Measurements from ENCODE around the gene MRPL17.

Gene MRPL17

GRCh38 chr11:6658647-6659046 is 24.5 kb downstream of the MRPL17 start:
- TF ChIP-seq, protein P1, sequence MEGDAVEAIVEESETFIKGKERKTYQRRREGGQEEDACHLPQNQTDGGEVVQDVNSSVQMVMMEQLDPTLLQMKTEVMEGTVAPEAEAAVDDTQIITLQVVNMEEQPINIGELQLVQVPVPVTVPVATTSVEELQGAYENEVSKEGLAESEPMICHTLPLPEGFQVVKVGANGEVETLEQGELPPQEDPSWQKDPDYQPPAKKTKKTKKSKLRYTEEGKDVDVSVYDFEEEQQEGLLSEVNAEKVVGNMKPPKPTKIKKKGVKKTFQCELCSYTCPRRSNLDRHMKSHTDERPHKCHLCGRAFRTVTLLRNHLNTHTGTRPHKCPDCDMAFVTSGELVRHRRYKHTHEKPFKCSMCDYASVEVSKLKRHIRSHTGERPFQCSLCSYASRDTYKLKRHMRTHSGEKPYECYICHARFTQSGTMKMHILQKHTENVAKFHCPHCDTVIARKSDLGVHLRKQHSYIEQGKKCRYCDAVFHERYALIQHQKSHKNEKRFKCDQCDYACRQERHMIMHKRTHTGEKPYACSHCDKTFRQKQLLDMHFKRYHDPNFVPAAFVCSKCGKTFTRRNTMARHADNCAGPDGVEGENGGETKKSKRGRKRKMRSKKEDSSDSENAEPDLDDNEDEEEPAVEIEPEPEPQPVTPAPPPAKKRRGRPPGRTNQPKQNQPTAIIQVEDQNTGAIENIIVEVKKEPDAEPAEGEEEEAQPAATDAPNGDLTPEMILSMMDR (IDR thresholded peaks at IDR 0.05; ENCODE audit: unreplicated experiment in 3 of 3) = no peak
- Mint-ChIP-seq H3K4me3 (no peak overlapping the region), H3K4me1 (peaks cover 18% of the 10 kb centered on the region), H3K27ac (no peak overlapping the region), H3K27me3 (ENCODE audit: low read depth) (peaks cover 9% of the 10 kb centered on the region), H3K9me3 (no peaks in the 10 kb centered on the region), H3K36me3 (ENCODE audit: low read depth) (no peaks in the 10 kb centered on the region)

DNA sequence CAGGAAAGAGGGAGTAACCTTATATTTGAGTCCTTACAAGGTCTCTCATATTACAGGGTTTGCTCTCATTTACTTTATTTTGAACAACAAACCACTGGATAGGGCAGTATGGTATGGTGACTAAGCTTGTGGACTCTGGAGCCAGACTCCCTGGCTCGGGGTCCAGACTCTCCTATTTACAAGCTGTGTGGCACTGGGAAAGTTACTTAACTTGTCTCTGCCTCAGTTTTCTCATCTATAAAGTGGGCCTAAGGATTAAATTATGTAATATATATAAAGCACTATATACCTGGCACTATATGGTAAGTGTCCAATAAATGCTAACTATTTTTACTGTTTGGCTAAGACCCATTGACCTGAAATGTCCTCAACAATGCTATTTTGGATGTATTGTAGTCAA is 25.8 kb downstream of the MRPL17 start:
- no peaks in the 10 kb centered on the region for H3K9me3 Mint-ChIP-seq
- no peaks in the 10 kb centered on the region for H3K36me3 Mint-ChIP-seq (ENCODE audit: low read depth)
- H3K27me3 Mint-ChIP-seq (ENCODE audit: low read depth) = peaks cover 4% of the 10 kb centered on the region
- TF ChIP-seq, protein P1 (IDR thresholded peaks at IDR 0.05; ENCODE audit: unreplicated experiment in 3 of 3) = no peak
- peaks cover 10% of the 10 kb centered on the region for H3K4me1 Mint-ChIP-seq
- peak overlapping the region; percentile 60 to 89 (median 85) for H3K27ac Mint-ChIP-seq
- H3K4me3 Mint-ChIP-seq = peak overlapping the region; percentile 88 to 91 (median 90)

- Mint-ChIP-seq H3K27me3 (ENCODE audit: low read depth) (peaks cover 4% of the 10 kb centered on the region), H3K4me1 (peaks cover 10% of the 10 kb centered on the region), H3K4me3 (peak overlapping the region; percentile 88 to 91 (median 90)), H3K9me3 (no peaks in the 10 kb centered on the region), H3K36me3 (ENCODE audit: low read depth) (no peaks in the 10 kb centered on the region), H3K27ac (peak overlapping the region; percentile 60 to 89 (median 85))
- TF ChIP-seq, protein P1 (IDR thresholded peaks at IDR 0.05; ENCODE audit: unreplicated experiment in 3 of 3) = no peak
These were observed 26.2 kb downstream of the MRPL17 start for GRCh38 chr11:6656936-6657335.

DNA sequence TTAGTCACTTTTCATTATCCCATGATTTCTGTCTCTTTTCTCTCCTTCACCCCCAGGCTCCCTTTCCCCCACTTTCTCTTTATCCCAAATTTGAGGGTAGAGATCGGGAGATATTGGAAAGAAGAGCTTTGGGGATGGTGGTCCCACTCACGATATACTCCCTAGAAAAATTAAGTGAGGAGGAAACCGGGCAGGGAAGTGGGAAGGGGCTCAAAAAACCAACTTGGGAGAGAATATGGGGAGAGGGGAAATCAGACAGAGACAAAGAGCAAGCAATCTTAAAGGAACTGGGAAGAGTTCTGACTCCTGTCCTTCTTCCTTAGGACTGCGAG is 26.6 kb downstream of the MRPL17 start:
- H3K4me1 Mint-ChIP-seq = peaks cover 10% of the 10 kb centered on the region
- peak overlapping the region; percentile 60 to 89 (median 85) for H3K27ac Mint-ChIP-seq
- no peaks in the 10 kb centered on the region for H3K36me3 Mint-ChIP-seq (ENCODE audit: low read depth)
- H3K9me3 Mint-ChIP-seq = no peaks in the 10 kb centered on the region
- TF ChIP-seq, protein P1 (IDR thresholded peaks at IDR 0.05; ENCODE audit: unreplicated experiment in 3 of 3) = no peak
- peak overlapping the region; percentile 88 to 91 (median 90) for H3K4me3 Mint-ChIP-seq
- H3K27me3 Mint-ChIP-seq (ENCODE audit: low read depth) = peaks cover 4% of the 10 kb centered on the region

- Mint-ChIP-seq H3K27ac (peak within 1 kb of the TSS; percentile 60 to 89 (median 85)), H3K27me3 (ENCODE audit: low read depth) (peaks cover 4% of the 10 kb centered on the region), H3K4me1 (peaks cover 10% of the 10 kb centered on the region), H3K9me3 (no peaks in the 10 kb centered on the region), H3K4me3 (peak within 1 kb of the TSS; percentile 88 to 91 (median 90)), H3K36me3 (ENCODE audit: low read depth) (no peaks in the 10 kb centered on the region)
- TF ChIP-seq, protein P1 (IDR thresholded peaks at IDR 0.05; ENCODE audit: unreplicated experiment in 3 of 3) = no peak
These were observed 27.2 kb downstream of the MRPL17 start, which contains the start of gene DCHS1 for GRCh38 chr11:6655790-6656583. DCHS1 (minus strand) TSS chr11:6655809; CDS start chr11:6641613, 14,196 bp downstream.
